ENCODE results near the gene NCKAP5. TPM values are rescaled to one million over a fixed set of nuclear protein-coding genes. Genes with fewer than 3 reads are reported as not detected.

Gene NCKAP5
- total RNA-seq, 1 donor from 2014 or later: 8.8 TPM

GRCh38 chr2:133072837-133073694 is 495.2 kb downstream of the NCKAP5 start:
- no peak for DNase-seq (ENCODE audit: extremely low spot score in 2 of 2)
- intact Hi-C loops (cut with DNase I): no loop called here

GRCh38 chr2:133063775-133064174 is 504.5 kb downstream of the NCKAP5 start:
- TF ChIP-seq POLR2A (IDR thresholded peaks at IDR 0.05) (no peak), POLR2AphosphoS5 (IDR thresholded peaks at IDR 0.05; ENCODE audit: insufficient read depth in 1 of 2, low read depth in 1 of 2) (no peak), CTCF (IDR thresholded peaks at IDR 0.05) (no peak)
- Histone ChIP-seq H3K36me3 (no peaks in the 10 kb centered on the region), H3K27me3 (no peaks in the 10 kb centered on the region), H3K4me1 (no peaks in the 10 kb centered on the region), H3K9me3 (no peaks in the 10 kb centered on the region), H3K4me3 (no peak overlapping the region), H3K27ac (no peak overlapping the region)
- intact Hi-C loops (cut with DNase I): no loop called here
- no peak for DNase-seq (ENCODE audit: extremely low spot score in 2 of 2)

More at GRCh38 chr2:133072837-133073694, 495.2 kb downstream of the NCKAP5 start:
- Histone ChIP-seq H3K4me1 (no peaks in the 10 kb centered on the region), H3K4me3 (no peak overlapping the region), H3K36me3 (no peaks in the 10 kb centered on the region), H3K27me3 (no peaks in the 10 kb centered on the region), H3K9me3 (no peaks in the 10 kb centered on the region), H3K27ac (no peak overlapping the region)
- TF ChIP-seq POLR2A (IDR thresholded peaks at IDR 0.05) (no peak), CTCF (IDR thresholded peaks at IDR 0.05) (no peak), POLR2AphosphoS5 (IDR thresholded peaks at IDR 0.05; ENCODE audit: insufficient read depth in 1 of 2, low read depth in 1 of 2) (no peak)

GRCh38 chr2:133062931-133063665 is 505.2 kb downstream of the NCKAP5 start:
- Histone ChIP-seq H3K36me3 (no peaks in the 10 kb centered on the region), H3K27ac (no peak overlapping the region), H3K4me3 (no peak overlapping the region), H3K4me1 (no peaks in the 10 kb centered on the region), H3K27me3 (no peaks in the 10 kb centered on the region), H3K9me3 (no peaks in the 10 kb centered on the region)
- TF ChIP-seq POLR2AphosphoS5 (IDR thresholded peaks at IDR 0.05; ENCODE audit: insufficient read depth in 1 of 2, low read depth in 1 of 2): no peak
- no peak for TF ChIP-seq POLR2A (IDR thresholded peaks at IDR 0.05)
- TF ChIP-seq CTCF (IDR thresholded peaks at IDR 0.05): no peak
- no peak for DNase-seq (ENCODE audit: extremely low spot score in 2 of 2)
- intact Hi-C loops (cut with DNase I): no loop called here

GRCh38 chr2:133061874-133062593 is 506.2 kb downstream of the NCKAP5 start:
- Histone ChIP-seq H3K36me3 (no peaks in the 10 kb centered on the region), H3K27me3 (no peaks in the 10 kb centered on the region), H3K27ac (no peak overlapping the region), H3K4me1 (no peaks in the 10 kb centered on the region), H3K4me3 (no peak overlapping the region), H3K9me3 (no peaks in the 10 kb centered on the region)
- TF ChIP-seq POLR2A (IDR thresholded peaks at IDR 0.05) (no peak), POLR2AphosphoS5 (IDR thresholded peaks at IDR 0.05; ENCODE audit: insufficient read depth in 1 of 2, low read depth in 1 of 2) (no peak), CTCF (IDR thresholded peaks at IDR 0.05) (no peak)
- intact Hi-C loops (cut with DNase I): no loop called here
- DNase-seq (ENCODE audit: extremely low spot score in 2 of 2): no peak

Data from vagina (tissue), 2 donors.